ENCODE measurements around the gene GPD1. TPM values are rescaled to one million over a fixed set of nuclear protein-coding genes. Genes with fewer than 3 reads are reported as not detected.

GPD1 gene
- total RNA-seq, 1 donor = not detected

GRCh38 chr12:50157259-50157658 is 53.5 kb downstream of the GPD1 start:
- no peak for DNase-seq (ENCODE audit: low read depth)
- no peak overlapping the region for H3K4me3 ChIP-seq (ENCODE audit: low read depth, low read length)

GRCh38 chr12:50160643-50161042 is 56.8 kb downstream of the GPD1 start:
- TF ChIP-seq CTCF (IDR thresholded peaks at IDR 0.05; ENCODE audit: insufficient read depth, low read depth, low read length) = no peak
- DNase-seq (ENCODE audit: low read depth) = no peak

More at GRCh38 chr12:50157259-50157658, 53.5 kb downstream of the GPD1 start:
- no peak for TF ChIP-seq CTCF (IDR thresholded peaks at IDR 0.05; ENCODE audit: insufficient read depth, low read depth, low read length)

More at GRCh38 chr12:50160643-50161042, 56.8 kb downstream of the GPD1 start:
- H3K4me3 ChIP-seq (ENCODE audit: low read depth, low read length) = no peak overlapping the region

Other genes with a start within 250 kb of the GPD1 start
- 3.0 and 3.9 TPM in 2 replicates for gene FAIM2, start 200.1 kb upstream of the GPD1 start, total RNA-seq
- gene AQP2, start 153.3 kb upstream of the GPD1 start, total RNA-seq = not detected in 2 replicates
- not detected in 2 replicates for gene AQP5, start 142.1 kb upstream of the GPD1 start, total RNA-seq
- not detected in 2 replicates for gene AQP6, start 131.1 kb upstream of the GPD1 start, total RNA-seq
- 36.1 and 69.1 TPM in 2 replicates for gene RACGAP1, start 78.5 kb upstream of the GPD1 start, total RNA-seq
- gene ASIC1, start 46.4 kb upstream of the GPD1 start, total RNA-seq = 1.3 and 1.6 TPM in 2 replicates
- 52.5 and 60.9 TPM in 2 replicates for gene SMARCD1, start 18.7 kb upstream of the GPD1 start, total RNA-seq
- 36.7 and 40.3 TPM in 2 replicates for gene COX14, start 8.2 kb downstream of the GPD1 start, total RNA-seq
- 29.6 and 40.2 TPM in 2 replicates for gene CERS5, start 63.4 kb downstream of the GPD1 start, total RNA-seq
- gene LIMA1, start 179.5 kb downstream of the GPD1 start, total RNA-seq = 188 and 377 TPM in 2 replicates

All from fibroblast of villous mesenchyme (primary cell).